Measurements from ENCODE around the gene C2orf49.

C2orf49 gene

DNA sequence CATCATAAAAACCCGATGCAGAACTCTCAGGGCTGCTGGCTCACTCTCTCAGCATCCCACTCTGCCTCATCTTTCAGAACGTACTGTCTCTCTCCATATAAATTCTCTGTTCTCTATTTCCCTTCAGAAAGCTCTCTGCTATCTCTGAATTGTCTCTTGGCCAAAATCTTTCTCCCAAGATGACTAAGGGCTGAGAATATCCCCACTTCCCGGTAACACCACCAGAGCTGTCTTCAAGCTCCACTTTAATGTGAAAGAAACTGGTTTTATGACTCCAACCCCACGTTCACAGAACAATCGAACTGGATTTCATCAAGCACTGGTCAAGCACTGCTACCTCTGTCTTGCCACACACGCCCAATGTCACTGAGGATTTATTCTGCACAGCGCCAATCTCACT is 30.2 kb upstream of the C2orf49 start:
- no peak overlapping the region for H3K4me3 ChIP-seq (ENCODE audit: control insufficient read depth, low read depth, low read length)
- DNase-seq (ENCODE audit: low read depth) = no peak
- no peak for TF ChIP-seq CTCF (conservative IDR thresholded peaks at IDR 0.05; ENCODE audit: control insufficient read depth, insufficient read depth, low read depth, low read length)

- no peak overlapping the region for H3K4me3 ChIP-seq (ENCODE audit: control insufficient read depth, low read depth, low read length)
- no peak for DNase-seq (ENCODE audit: low read depth)
- TF ChIP-seq CTCF (conservative IDR thresholded peaks at IDR 0.05; ENCODE audit: control insufficient read depth, insufficient read depth, low read depth, low read length) = no peak
Observed at GRCh38 chr2:105307550-105307949, 29.8 kb upstream of the C2orf49 start.

DNA sequence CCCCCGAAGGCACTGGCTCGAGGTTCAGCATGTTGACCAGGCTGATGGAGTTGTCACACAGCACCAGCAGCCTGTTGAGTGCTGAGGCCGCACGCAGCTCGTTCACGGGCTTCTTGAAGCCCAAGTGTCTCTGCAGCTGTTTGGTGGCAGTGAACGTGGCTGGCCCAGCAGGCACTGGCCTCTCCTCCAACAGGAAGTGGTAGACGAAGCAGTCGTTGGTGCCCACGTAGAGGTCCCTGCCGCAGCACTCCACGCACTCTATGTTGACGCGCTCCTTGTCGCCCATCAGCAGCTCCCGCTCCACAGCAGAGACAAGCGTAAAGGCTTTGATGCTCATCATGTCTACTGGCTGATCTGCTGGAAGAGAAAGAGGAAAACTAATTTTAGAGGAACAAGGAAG is 29.4 kb upstream of the C2orf49 start:
- no peak overlapping the region for H3K4me3 ChIP-seq (ENCODE audit: control insufficient read depth, low read depth, low read length)
- DNase-seq (ENCODE audit: low read depth) = no peak
- TF ChIP-seq CTCF (conservative IDR thresholded peaks at IDR 0.05; ENCODE audit: control insufficient read depth, insufficient read depth, low read depth, low read length) = no peak

DNA sequence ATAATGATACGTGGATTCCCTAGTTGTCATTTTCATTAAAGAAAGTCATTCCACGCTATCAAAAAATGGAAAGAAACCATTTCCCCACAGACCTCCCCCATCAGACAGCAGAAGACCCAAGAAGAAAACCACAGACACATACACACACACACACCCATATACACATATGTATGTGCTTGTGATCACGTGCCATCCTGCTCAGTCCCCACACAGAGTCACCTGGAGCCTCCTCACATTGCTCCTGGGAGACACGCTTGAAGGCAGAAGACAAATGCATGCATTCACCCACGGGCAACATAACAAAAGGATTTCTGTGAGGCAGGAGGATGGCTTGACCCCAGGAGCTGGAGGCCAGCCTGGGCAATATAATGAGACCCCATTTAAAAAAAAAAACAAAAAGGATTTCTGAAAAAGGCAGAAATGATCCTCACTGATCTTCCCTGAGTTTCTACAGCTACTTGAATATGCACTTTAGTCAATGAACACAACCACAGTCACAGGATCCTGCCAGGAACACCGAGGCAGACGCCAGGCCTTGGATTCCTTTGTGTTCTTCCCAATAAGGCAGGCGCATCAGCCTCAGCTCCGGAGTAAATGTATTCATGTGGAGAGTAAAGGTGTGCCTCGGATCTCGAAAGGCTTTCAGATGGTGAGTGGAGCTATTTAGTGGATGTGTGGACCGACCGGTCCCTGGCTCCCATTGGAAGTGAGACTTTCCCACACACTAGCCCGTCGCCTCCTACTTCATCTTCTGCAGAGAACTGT is 28.8 kb upstream of the C2orf49 start:
- TF ChIP-seq CTCF (conservative IDR thresholded peaks at IDR 0.05; ENCODE audit: control insufficient read depth, insufficient read depth, low read depth, low read length) = no peak
- DNase-seq (ENCODE audit: low read depth) = no peak
- no peak overlapping the region for H3K4me3 ChIP-seq (ENCODE audit: control insufficient read depth, low read depth, low read length)

- H3K4me3 ChIP-seq (ENCODE audit: control insufficient read depth, low read depth, low read length) = no peak overlapping the region
- DNase-seq (ENCODE audit: low read depth) = no peak
- no peak for TF ChIP-seq CTCF (conservative IDR thresholded peaks at IDR 0.05; ENCODE audit: control insufficient read depth, insufficient read depth, low read depth, low read length)
Observed at GRCh38 chr2:105309147-105309545, 28.2 kb upstream of the C2orf49 start.

GRCh38 chr2:105313877-105314276 is 23.5 kb upstream of the C2orf49 start:
- no peak for TF ChIP-seq CTCF (conservative IDR thresholded peaks at IDR 0.05; ENCODE audit: control insufficient read depth, insufficient read depth, low read depth, low read length)
- no peak for DNase-seq (ENCODE audit: low read depth)
- no peak overlapping the region for H3K4me3 ChIP-seq (ENCODE audit: control insufficient read depth, low read depth, low read length)
